BLaER1 treated with 17β-estradiol and CSF1 and Interleukin-3, amounts not matched to agents 10 nM and 100 nM (cell line): ENCODE results near the gene ABCC8.
A peak's percentile ranks its signal among the peaks of the same experiment; 100 is the strongest.

Source experiments
- H3K27ac ChIP-seq, 11 experiments: shearing (Covaris generic); formaldehyde crosslinking; 2 replicates each; pipeline ENCODE4 v1.8.1; 2022
- H3K27me3 ChIP-seq, 11 experiments: shearing (Covaris generic); formaldehyde crosslinking; 2 replicates each; pipeline ENCODE4 v1.8.1; 2022
- H3K36me3 ChIP-seq, 11 experiments: shearing (Covaris generic); formaldehyde crosslinking; 2 replicates each; pipeline ENCODE4 v1.8.1; 2022
- H3K4me1 ChIP-seq, 10 experiments: shearing (Covaris generic); formaldehyde crosslinking; 2 replicates each; pipeline ENCODE4 v1.8.1; 2022
- H3K4me2 ChIP-seq, 11 experiments: shearing (Covaris generic); formaldehyde crosslinking; 2 replicates each; pipeline ENCODE4 v1.8.1; 2022
- H3K4me3 ChIP-seq, 10 experiments: shearing (Covaris generic); formaldehyde crosslinking; 2 replicates each; pipeline ENCODE4 v1.8.1; 2022
- H3K9ac ChIP-seq, 11 experiments: shearing (Covaris generic); formaldehyde crosslinking; 2 replicates each; pipeline ENCODE4 v1.8.1; 2022
- H3K9me3 ChIP-seq, 11 experiments: shearing (Covaris generic); formaldehyde crosslinking; replicated peaks in 1 of 11; 2 replicates each; pipeline ENCODE4 v1.8.1; 2022
- H4K20me1 ChIP-seq, 11 experiments: shearing (Covaris generic); formaldehyde crosslinking; 2 replicates each; pipeline ENCODE4 v1.8.1; 2022
- Cebpa-rat ChIP-seq, 11 experiments: shearing (Covaris generic); IDR thresholded peaks; 2 replicates each; pipeline ENCODE4 v1.8.1; 2022

ABCC8 gene

GRCh38 chr11:17389211-17389956, 87.3 kb downstream of the ABCC8 start:
- H3K27ac ChIP-seq: peak overlapping the region in 7 of 11 experiments; percentile 24 to 69 (median 54); a peak in 10 of 22 replicates
- peaks cover 0 to 70% (median 62%) of the 10 kb centered on the region in 10 experiments; a peak in 17 of 20 replicates for H3K4me1 ChIP-seq
- H3K4me3 ChIP-seq: peak overlapping the region; percentile 59 to 72 (median 64)
- H3K36me3 ChIP-seq: no peaks in the 10 kb centered on the region
- H3K27me3 ChIP-seq: peaks cover 0 to 14% (median 0%) of the 10 kb centered on the region in 11 experiments; a peak in 10 of 22 replicates
- TF ChIP-seq Cebpa-rat (IDR thresholded peaks at IDR 0.05): no peak
- peak overlapping the region; percentile 90 to 96 (median 92) for H3K4me2 ChIP-seq
- H3K9me3 ChIP-seq: no peaks in the 10 kb centered on the region
- H4K20me1 ChIP-seq: peaks cover 0 to 16% (median 0%) of the 10 kb centered on the region in 11 experiments; a peak in 2 of 22 replicates
- peak overlapping the region; percentile 50 to 80 (median 69) for H3K9ac ChIP-seq

- Histone ChIP-seq H3K4me2 (peak within 1 kb of the TSS; percentile 90 to 96 (median 92)), H3K9me3 (no peaks in the 10 kb centered on the region), H3K4me1 (peaks cover 2 to 74% (median 64%) of the 10 kb centered on the region in 10 experiments; a peak in 17 of 20 replicates), H4K20me1 (peaks cover 0 to 16% (median 0%) of the 10 kb centered on the region in 11 experiments; a peak in 4 of 22 replicates), H3K36me3 (no peaks in the 10 kb centered on the region), H3K27ac (peak within 1 kb of the TSS in 7 of 11 experiments; percentile 24 to 69 (median 54); a peak in 10 of 22 replicates), H3K27me3 (peaks cover 0 to 14% (median 0%) of the 10 kb centered on the region in 11 experiments; a peak in 10 of 22 replicates), H3K4me3 (peak within 1 kb of the TSS; percentile 59 to 72 (median 64)), H3K9ac (peak within 1 kb of the TSS; percentile 50 to 80 (median 69))
- no peak for TF ChIP-seq Cebpa-rat (IDR thresholded peaks at IDR 0.05)
These were observed 87.9 kb downstream of the ABCC8 start, which contains the start of gene KCNJ11 for GRCh38 chr11:17388609-17389210. TSS of gene KCNJ11 (minus strand) at chr11:17388659. CDS start at chr11:17388091, 568 bp downstream.

- H3K36me3 ChIP-seq: no peaks in the 10 kb centered on the region
- TF ChIP-seq Cebpa-rat (IDR thresholded peaks at IDR 0.05): no peak
- no peak overlapping the region for H3K4me3 ChIP-seq
- peaks cover 0 to 23% (median 0%) of the 10 kb centered on the region in 11 experiments; a peak in 4 of 22 replicates for H4K20me1 ChIP-seq
- no peak overlapping the region for H3K27ac ChIP-seq
- H3K4me1 ChIP-seq: peaks cover 10 to 74% (median 64%) of the 10 kb centered on the region in 10 experiments; a peak in 18 of 20 replicates
- H3K4me2 ChIP-seq: peak overlapping the region in 10 of 11 experiments; percentile 3 to 96 (median 91); a peak in 18 of 22 replicates
- no peaks in the 10 kb centered on the region for H3K9me3 ChIP-seq
- no peak overlapping the region for H3K9ac ChIP-seq
- H3K27me3 ChIP-seq: peaks cover 0 to 14% (median 0%) of the 10 kb centered on the region in 11 experiments; a peak in 10 of 22 replicates
These were observed 88.8 kb downstream of the ABCC8 start for GRCh38 chr11:17387811-17388210.

- Histone ChIP-seq H3K4me1 (peaks cover 10 to 74% (median 64%) of the 10 kb centered on the region in 10 experiments; a peak in 18 of 20 replicates), H4K20me1 (peaks cover 0 to 23% (median 0%) of the 10 kb centered on the region in 11 experiments; a peak in 4 of 22 replicates), H3K9ac (no peak overlapping the region), H3K4me3 (no peak overlapping the region), H3K27me3 (peaks cover 0 to 14% (median 0%) of the 10 kb centered on the region in 11 experiments; a peak in 10 of 22 replicates), H3K36me3 (no peaks in the 10 kb centered on the region), H3K9me3 (no peaks in the 10 kb centered on the region), H3K4me2 (peak overlapping the region in 10 of 11 experiments; percentile 3 to 96 (median 91); a peak in 18 of 22 replicates), H3K27ac (no peak overlapping the region)
- no peak for TF ChIP-seq Cebpa-rat (IDR thresholded peaks at IDR 0.05)
These were observed 89.4 kb downstream of the ABCC8 start for GRCh38 chr11:17387254-17387653.

- Histone ChIP-seq H3K27ac (peak overlapping the region in 6 of 11 experiments; percentile 2 to 56 (median 22); a peak in 6 of 22 replicates), H3K4me3 (peak overlapping the region in 5 of 10 experiments; percentile 26 to 50 (median 41); a peak in 10 of 20 replicates), H3K27me3 (peaks cover 0 to 14% (median 0%) of the 10 kb centered on the region in 11 experiments; a peak in 10 of 22 replicates), H3K36me3 (no peaks in the 10 kb centered on the region), H3K4me1 (peaks cover 10 to 69% (median 59%) of the 10 kb centered on the region in 10 experiments; a peak in 18 of 20 replicates), H3K9ac (peak overlapping the region in 9 of 11 experiments; percentile 8 to 69 (median 40); a peak in 17 of 22 replicates), H3K9me3 (no peaks in the 10 kb centered on the region), H3K4me2 (peak overlapping the region; percentile 15 to 96 (median 91); a peak in 19 of 22 replicates), H4K20me1 (peaks cover 0 to 23% (median 0%) of the 10 kb centered on the region in 11 experiments; a peak in 4 of 22 replicates)
- TF ChIP-seq Cebpa-rat (IDR thresholded peaks at IDR 0.05): no peak
These were observed 90.1 kb downstream of the ABCC8 start for GRCh38 chr11:17386331-17387084.

- TF ChIP-seq Cebpa-rat (IDR thresholded peaks at IDR 0.05): no peak
- H3K9me3 ChIP-seq: no peaks in the 10 kb centered on the region
- peak overlapping the region in 10 of 11 experiments; percentile 8 to 69 (median 39); a peak in 15 of 22 replicates for H3K9ac ChIP-seq
- peaks cover 0 to 23% (median 0%) of the 10 kb centered on the region in 11 experiments; a peak in 4 of 22 replicates for H4K20me1 ChIP-seq
- H3K4me3 ChIP-seq: peak overlapping the region in 5 of 10 experiments; percentile 26 to 50 (median 41); a peak in 9 of 20 replicates
- H3K36me3 ChIP-seq: no peaks in the 10 kb centered on the region
- peak overlapping the region in 6 of 11 experiments; percentile 2 to 56 (median 22); a peak in 6 of 22 replicates for H3K27ac ChIP-seq
- H3K4me2 ChIP-seq: peak overlapping the region in 9 of 11 experiments; percentile 41 to 96 (median 91); a peak in 17 of 22 replicates
- peaks cover 10 to 63% (median 53%) of the 10 kb centered on the region in 10 experiments; a peak in 18 of 20 replicates for H3K4me1 ChIP-seq
- H3K27me3 ChIP-seq: peaks cover 0 to 14% (median 0%) of the 10 kb centered on the region in 11 experiments; a peak in 10 of 22 replicates
These were observed 90.7 kb downstream of the ABCC8 start for GRCh38 chr11:17385926-17386325.

- Histone ChIP-seq H3K4me3 (peak overlapping the region in 1 of 10 experiments; percentile 44; a peak in 2 of 20 replicates), H3K9ac (peak overlapping the region in 7 of 11 experiments; percentile 14 to 69 (median 48); a peak in 6 of 22 replicates), H3K27me3 (peaks cover 0 to 14% (median 0%) of the 10 kb centered on the region in 11 experiments; a peak in 10 of 22 replicates), H4K20me1 (peaks cover 0 to 23% (median 0%) of the 10 kb centered on the region in 11 experiments; a peak in 4 of 22 replicates), H3K36me3 (no peaks in the 10 kb centered on the region), H3K4me1 (peaks cover 10 to 59% (median 49%) of the 10 kb centered on the region in 10 experiments; a peak in 18 of 20 replicates), H3K9me3 (no peaks in the 10 kb centered on the region), H3K4me2 (peak overlapping the region in 8 of 11 experiments; percentile 76 to 96 (median 92); a peak in 15 of 22 replicates), H3K27ac (peak overlapping the region in 1 of 11 experiments; percentile 2; a peak in 1 of 22 replicates)
- TF ChIP-seq Cebpa-rat (IDR thresholded peaks at IDR 0.05): no peak
These were observed 91.2 kb downstream of the ABCC8 start for GRCh38 chr11:17385492-17385891.
